Uterus (tissue), 4 donors: ENCODE data around the gene ZCCHC10. TPM values are rescaled to one million over a fixed set of nuclear protein-coding genes. Genes with fewer than 3 reads are reported as not detected.
A peak's percentile ranks its signal among the peaks of the same experiment; 100 is the strongest.
"Not testable (repeated sequence)": the region's sequence is repeated elsewhere in the genome, so short reads cannot be mapped to it uniquely, and the experiment has no call there.

Experiments
- DNase-seq, 2 donors: peaks; one replicate each; pipeline ENCODE4 v3.0.0-alpha.2; 2019 to 2020
- H3K27ac ChIP-seq, 2 donors: fragments of 200-600 bp; sonication (generic); 1 replicate in 1 of 2; 2 replicates in 1 of 2; pipeline ENCODE4 v1.5.1; 2016 to 2018
- H3K27me3 ChIP-seq, 2 donors: fragments of 200-600 bp; sonication (generic); one replicate each; pipeline ENCODE4 v1.5.1; 2018 to 2019; ENCODE audit warnings: control low read depth in 1 of 2
- H3K36me3 ChIP-seq, 2 donors: fragments of 200-600 bp; sonication (generic); one replicate each; pipeline ENCODE4 v1.5.1; 2019; ENCODE audit warnings: control low read depth in 1 of 2
- H3K4me1 ChIP-seq, 2 donors: fragments of 200-600 bp; sonication (generic); one replicate each; pipeline ENCODE4 v1.5.1; 2018 to 2019; ENCODE audit warnings: control low read depth in 1 of 2
- H3K4me3 ChIP-seq, 2 donors: fragments of 200-600 bp; sonication (generic); 1 replicate in 1 of 2; 2 replicates in 1 of 2; pipeline ENCODE4 v1.5.1; 2018 to 2019; ENCODE audit warnings: mild to moderate bottlenecking in 1 of 2
- H3K9me3 ChIP-seq, 2 donors: fragments of 200-600 bp; sonication (generic); one replicate each; pipeline ENCODE4 v1.5.1; 2019; ENCODE audit warnings: control low read depth in 1 of 2
- CTCF ChIP-seq, 4 experiments: fragments of 200-600 bp in 2 of 4; fragments of 450-650 bp in 2 of 4; sonication (generic) in 2 of 4; IDR thresholded peaks; one replicate each; pipeline ENCODE4 v1.5.1; 2016 to 2019; ENCODE audit warnings: antibody characterized with exemption in 4 of 4, mild to moderate bottlenecking in 2 of 4, moderate library complexity in 1 of 4
- POLR2A ChIP-seq, 2 donors: fragments of 450-650 bp; IDR thresholded peaks; one replicate each; pipeline ENCODE4 v1.6.1; 2016; ENCODE audit warnings: antibody characterized with exemption in 2 of 2, mild to moderate bottlenecking in 1 of 2, moderate library complexity in 1 of 2
- intact Hi-C: fragments of 100-400 bp; cut with DNase I; formaldehyde crosslinking; loops from one replicate; pipeline ENCODE4 v1.15.1; 2023; ENCODE audit warnings: low total_unique reads
- total RNA-seq, 4 donors: library from RNA; depleted of rRNA in 3 of 4; stranded (reverse); fragments of >200 nt in 3 of 4; gene quantifications; one replicate each; pipeline versions ENCODE4 v1.1.0 to v1.2.4, GENCODE V29; 2014 to 2023
- donor health status: DM: yes; HTN: yes; CAD: no.

ZCCHC10 gene
- total RNA-seq, 4 donors from 2014 or later, result 5.6 to 25.7 (median 16.0) TPM

DNA sequence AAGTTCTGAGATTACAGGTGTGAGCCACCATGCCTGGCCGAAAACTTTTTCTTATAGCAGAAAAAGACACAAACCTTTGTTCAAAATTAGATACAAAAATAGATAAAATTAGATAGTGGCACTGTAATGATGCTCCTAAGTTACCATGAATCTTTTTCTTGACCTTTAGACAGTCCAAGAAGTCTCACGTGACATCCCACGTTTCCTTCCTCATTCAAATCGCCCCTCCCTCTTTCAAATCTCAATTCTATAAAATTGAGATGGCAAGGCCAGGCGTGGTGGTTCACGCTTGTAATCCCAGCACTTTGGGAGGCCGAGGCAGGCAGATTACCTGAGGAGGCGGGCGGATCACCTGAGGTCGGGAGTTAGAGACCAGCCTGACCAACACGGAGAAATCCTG lies 7.7 kb upstream of the ZCCHC10 start:
- Histone ChIP-seq H3K4me3 (no peak overlapping the region), H3K36me3 (no peaks in the 10 kb centered on the region), H3K9me3 (no peaks in the 10 kb centered on the region), H3K27me3 (no peaks in the 10 kb centered on the region), H3K27ac (no peak overlapping the region), H3K4me1 (no peaks in the 10 kb centered on the region)
- no peak for DNase-seq
- TF ChIP-seq POLR2A (IDR thresholded peaks at IDR 0.05) (no peak), CTCF (IDR thresholded peaks at IDR 0.05) (no peak)
- intact Hi-C loops, result no loop called here

- DNase-seq, result no peak
- no peak for TF ChIP-seq POLR2A (IDR thresholded peaks at IDR 0.05)
- no peak for TF ChIP-seq CTCF (IDR thresholded peaks at IDR 0.05)
- H3K27ac ChIP-seq, result no peak overlapping the region
- no peaks in the 10 kb centered on the region for H3K4me1 ChIP-seq
- intact Hi-C loops, result no loop called here
- no peaks in the 10 kb centered on the region for H3K36me3 ChIP-seq
- no peaks in the 10 kb centered on the region for H3K27me3 ChIP-seq
- H3K9me3 ChIP-seq, result no peaks in the 10 kb centered on the region
- no peak overlapping the region for H3K4me3 ChIP-seq
These were observed 6.7 kb upstream of the ZCCHC10 start for GRCh38 chr5:133032852-133033742.

GRCh38 chr5:133030343-133031005 lies 4.1 kb upstream of the ZCCHC10 start:
- Histone ChIP-seq H3K9me3 (no peaks in the 10 kb centered on the region), H3K4me1 (no peaks in the 10 kb centered on the region), H3K27me3 (no peaks in the 10 kb centered on the region), H3K36me3 (no peaks in the 10 kb centered on the region), H3K4me3 (no peak overlapping the region), H3K27ac (no peak overlapping the region)
- TF ChIP-seq POLR2A (IDR thresholded peaks at IDR 0.05) (no peak), CTCF (IDR thresholded peaks at IDR 0.05) (no peak)
- no peak for DNase-seq
- intact Hi-C loops, result no loop called here

- no peaks in the 10 kb centered on the region for H3K36me3 ChIP-seq
- H3K4me1 ChIP-seq, result no peaks in the 10 kb centered on the region
- TF ChIP-seq CTCF (IDR thresholded peaks at IDR 0.05) (no peak), POLR2A (IDR thresholded peaks at IDR 0.05) (no peak)
- no peak overlapping the region for H3K27ac ChIP-seq
- no peaks in the 10 kb centered on the region for H3K27me3 ChIP-seq
- H3K4me3 ChIP-seq, result no peak overlapping the region
- no peak for DNase-seq
- no peaks in the 10 kb centered on the region for H3K9me3 ChIP-seq
- intact Hi-C loops, result no loop called here
These were observed 3.1 kb upstream of the ZCCHC10 start for GRCh38 chr5:133029416-133029815.

- no peak for DNase-seq
- peak overlapping the region; percentile 93 to 95 for H3K27ac ChIP-seq
- peak overlapping the region; percentile 81 to 90 for H3K4me3 ChIP-seq
- no peaks in the 10 kb centered on the region for H3K9me3 ChIP-seq
- H3K36me3 ChIP-seq, result no peaks in the 10 kb centered on the region
- H3K4me1 ChIP-seq, result no peaks in the 10 kb centered on the region
- intact Hi-C loops, result no loop called here
- no peaks in the 10 kb centered on the region for H3K27me3 ChIP-seq
- no peak for TF ChIP-seq POLR2A (IDR thresholded peaks at IDR 0.05)
- no peak for TF ChIP-seq CTCF (IDR thresholded peaks at IDR 0.05)
These were observed 360 bp upstream of the ZCCHC10 start for GRCh38 chr5:133026664-133027153.

DNA sequence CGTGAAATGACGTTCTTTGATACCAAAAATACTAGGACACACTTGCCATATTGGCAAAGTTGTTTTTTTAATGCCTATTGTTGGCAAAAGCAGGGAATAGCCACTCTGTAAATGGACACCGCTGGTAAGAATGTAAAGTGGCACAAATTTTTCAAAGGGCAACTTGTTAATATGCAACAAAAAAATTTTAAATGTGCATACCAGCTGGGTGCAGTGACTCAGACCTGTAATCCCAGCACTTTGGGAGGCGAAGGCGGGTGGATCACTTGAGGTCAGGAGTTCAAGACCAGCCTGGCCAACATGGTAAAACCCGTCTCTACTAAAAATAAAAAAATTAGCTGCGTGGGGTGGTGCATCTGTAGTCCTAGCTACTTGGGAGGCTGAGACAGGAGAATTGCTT lies 6.9 kb downstream of the ZCCHC10 start:
- DNase-seq, H3K9me3 ChIP-seq, H3K27ac ChIP-seq, H3K36me3 ChIP-seq, intact Hi-C loops, H3K4me3 ChIP-seq, H3K4me1 ChIP-seq, H3K27me3 ChIP-seq: not testable (repeated sequence)
